Kidney (tissue), 14 donors: ENCODE data around the gene CDK10. TPM values are rescaled to one million over a fixed set of nuclear protein-coding genes. Genes with fewer than 3 reads are reported as not detected.
"Not testable (repeated sequence)": the region's sequence is repeated elsewhere in the genome, so short reads cannot be mapped to it uniquely, and the experiment has no call there.

Source experiments
- DNase-seq, 5 donors: peaks; one replicate each; pipeline ENCODE4 v3.0.0-alpha.2; 2013 to 2020
- FAIRE-seq: peaks from 2 replicates; lab custom pipeline; 2012; peaks lifted over from hg19 to GRCh38; lab: Jason Lieb, UNC
- H3K27ac ChIP-seq, 2 donors: one replicate each; pipeline ENCODE4 v1.7.0; 2013; ENCODE audit warnings: low read depth in 2 of 2, low read length in 2 of 2, inconsistent platforms in 1 of 2
- H3K27me3 ChIP-seq: one replicate; pipeline ENCODE4 v1.7.1; 2013; ENCODE audit warnings: low read length, inconsistent platforms; ENCODE audit not compliant: control insufficient read depth, insufficient read depth
- H3K36me3 ChIP-seq, 3 donors: one replicate each; pipeline versions ENCODE4 v1.7.0 to v1.7.1; 2013; ENCODE audit warnings: low read length in 3 of 3, control low read depth in 1 of 3, inconsistent platforms in 1 of 3; ENCODE audit not compliant: insufficient read depth in 3 of 3, control insufficient read depth in 2 of 3
- H3K4me1 ChIP-seq, 3 donors: one replicate each; pipeline versions ENCODE4 v1.7.0 to v1.7.1; 2013; ENCODE audit warnings: low read length in 3 of 3, inconsistent platforms in 1 of 3, low read depth in 1 of 3; ENCODE audit not compliant: control insufficient read depth in 2 of 3, insufficient read depth in 2 of 3
- H3K4me3 ChIP-seq, 3 donors: one replicate each; pipeline versions ENCODE4 v1.7.0 to v1.8.1; 2013; ENCODE audit warnings: low read length in 3 of 3, control low read depth in 1 of 3, inconsistent platforms in 1 of 3
- H3K9ac ChIP-seq, 3 donors: one replicate each; pipeline versions ENCODE4 v1.7.0 to v1.7.1; 2013; ENCODE audit warnings: low read length in 3 of 3, control low read depth in 1 of 3, inconsistent platforms in 1 of 3
- H3K9me3 ChIP-seq, 3 donors: one replicate each; pipeline versions ENCODE4 v1.7.0 to v1.7.1; 2013; ENCODE audit warnings: low read length in 3 of 3, control low read depth in 1 of 3, inconsistent platforms in 1 of 3; ENCODE audit not compliant: control insufficient read depth in 2 of 3, insufficient read depth in 1 of 3
- CTCF ChIP-seq: IDR thresholded peaks from 3 replicates; pipeline ENCODE4 v1.5.1; 2012; ENCODE audit warnings: mild to moderate bottlenecking, moderate library complexity, borderline replicate concordance; ENCODE audit not compliant: insufficient read depth; ENCODE audit errors: extremely low read depth
- intact Hi-C: fragments of 100-400 bp; cut with DNase I; formaldehyde crosslinking; loops from one replicate; pipeline ENCODE4 v1.11.1; 2022
- polyA plus RNA-seq: library from polyadenylated mRNA; stranded (reverse); fragments of 350-450 nt; fragmentation: Illumina TruSeq; extraction: RNeasy Lipid Tissue Mini Kit (QIAGEN cat#74804); gene quantifications from one replicate; pipeline ENCODE4 v1.2.3, GENCODE V29; 2014; ENCODE audit warnings: low read depth, low replicate concordance; ENCODE audit not compliant: insufficient read depth
- total RNA-seq: library from RNA; stranded (reverse); fragmentation: NEBNext Ultra II Directional; extraction: Animal tissue kit (Norgen Biotek cat#: 25700); gene quantifications from one replicate; pipeline ENCODE4 v1.2.1, GENCODE V29; 2021
- donor health status: control.
- donor health status: control.
- donor health status: control.
- donor health status: control.
- donor health status: control.
- donor health status: DM: yes; HTN: yes; CAD: no.
- donor health status: Normal renal cell carcinoma (clear cell type).

Gene CDK10
- total and polyA plus RNA-seq, 2 donors from 2014 or later: 82.6 to 118 TPM

GRCh38 chr16:89670496-89671431 is 15.7 kb upstream of the CDK10 start:
- no peak overlapping the region for H3K27ac ChIP-seq
- H3K27me3 ChIP-seq: no peaks in the 10 kb centered on the region
- intact Hi-C loops: no loop called here
- H3K4me3 ChIP-seq: no peak overlapping the region
- no peaks in the 10 kb centered on the region for H3K36me3 ChIP-seq
- DNase-seq (peak in 1 of 5 donors; percentile 4), FAIRE-seq (no peak)
- H3K9me3 ChIP-seq: no peaks in the 10 kb centered on the region
- no peak for TF ChIP-seq CTCF
- H3K4me1 ChIP-seq: peaks cover 0 to 3% (median 0%) of the 10 kb centered on the region in 3 donors
- no peak overlapping the region for H3K9ac ChIP-seq

- FAIRE-seq, H3K9ac ChIP-seq, H3K36me3 ChIP-seq, DNase-seq, intact Hi-C loops, H3K4me3 ChIP-seq, H3K27me3 ChIP-seq, H3K27ac ChIP-seq, H3K4me1 ChIP-seq, H3K9me3 ChIP-seq: not testable (repeated sequence)
Observed at GRCh38 chr16:89671565-89671964, 14.9 kb upstream of the CDK10 start.

DNA sequence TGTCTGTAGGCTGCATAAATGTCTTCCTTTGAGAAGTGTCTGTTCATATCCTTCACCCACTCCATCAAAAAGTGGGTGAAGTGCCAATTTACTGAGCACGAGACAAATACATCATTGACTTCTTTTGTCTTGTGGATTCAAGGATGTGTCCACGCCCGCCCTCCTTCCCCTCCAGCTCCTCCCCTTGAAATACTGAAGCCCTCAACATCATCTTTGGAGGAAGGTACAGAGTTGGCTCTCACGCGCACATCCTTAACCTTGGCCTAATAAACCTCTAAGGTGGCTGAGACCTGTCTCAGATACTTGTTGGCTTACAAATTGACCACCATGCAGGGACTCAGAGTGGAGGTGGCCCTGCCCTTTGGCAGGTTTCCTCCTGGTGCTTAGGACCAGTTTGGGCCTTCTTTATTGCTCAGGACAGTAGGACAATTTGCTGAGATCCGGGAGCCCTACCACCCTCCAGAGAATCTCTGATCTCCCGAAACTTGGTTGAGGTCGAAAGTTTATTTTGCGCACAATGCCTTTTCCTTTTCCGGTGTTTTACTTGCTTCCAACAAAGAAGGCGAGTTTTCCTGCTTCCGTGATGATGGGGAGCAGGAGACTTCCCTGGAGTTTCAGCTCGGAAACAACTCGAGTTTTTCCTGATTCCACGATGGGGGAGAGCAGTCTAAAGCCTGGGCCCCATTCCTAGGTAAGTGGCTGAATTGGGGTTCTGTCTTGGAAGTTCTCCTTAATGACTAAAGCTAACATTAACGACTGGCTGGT is 14.1 kb upstream of the CDK10 start:
- Histone ChIP-seq H3K36me3 (no peaks in the 10 kb centered on the region), H3K27me3 (no peaks in the 10 kb centered on the region), H3K9me3 (no peaks in the 10 kb centered on the region), H3K4me1 (peaks cover 0 to 3% (median 0%) of the 10 kb centered on the region in 3 donors), H3K27ac (no peak overlapping the region), H3K9ac (no peak overlapping the region), H3K4me3 (no peak overlapping the region)
- intact Hi-C loops: no loop called here
- FAIRE-seq (no peak), DNase-seq (no peak)
- TF ChIP-seq CTCF: no peak

- no peaks in the 10 kb centered on the region for H3K36me3 ChIP-seq
- intact Hi-C loops: no loop called here
- no peak overlapping the region for H3K27ac ChIP-seq
- TF ChIP-seq CTCF: no peak
- DNase-seq (no peak), FAIRE-seq (peak; percentile 49)
- H3K9ac ChIP-seq: no peak overlapping the region
- no peaks in the 10 kb centered on the region for H3K9me3 ChIP-seq
- no peaks in the 10 kb centered on the region for H3K4me1 ChIP-seq
- H3K4me3 ChIP-seq: no peak overlapping the region
- H3K27me3 ChIP-seq: no peaks in the 10 kb centered on the region
Observed at GRCh38 chr16:89678258-89678657, 8.2 kb upstream of the CDK10 start.
